ENCODE measurements around the gene FBXO28.

GRCh38 chr1:224182057-224182865 is 68.3 kb downstream of the FBXO28 start:
- TF ChIP-seq CTCF (IDR thresholded peaks at IDR 0.05): no peak
- no peak for TF ChIP-seq EP300 (IDR thresholded peaks at IDR 0.05)
- no peak for TF ChIP-seq POLR2A (IDR thresholded peaks at IDR 0.05)

Data from sigmoid colon (tissue), 4 donors.